Endothelial cell (in vitro differentiated cells): ENCODE results near the gene PDPK1. TPM values are rescaled to one million over a fixed set of nuclear protein-coding genes. Genes with fewer than 3 reads are reported as not detected.
"Not testable (repeated sequence)": the region's sequence is repeated elsewhere in the genome, so short reads cannot be mapped to it uniquely, and the experiment has no call there.

ENCODE experiments used
- DNase-seq: peaks from one replicate; pipeline ENCODE4 v3.0.0; 2021; ENCODE audit warnings: low spot score
- H3K27ac Mint-ChIP-seq: one replicate; pipeline ENCODE4 v1.8.0; 2021; ENCODE audit warnings: mixed read lengths, inconsistent platforms; ENCODE audit not compliant: unreplicated experiment
- H3K27me3 Mint-ChIP-seq: one replicate; pipeline ENCODE4 v1.8.0; 2021; ENCODE audit warnings: mild to moderate bottlenecking, moderate library complexity, mixed read lengths, inconsistent platforms; ENCODE audit not compliant: unreplicated experiment
- H3K36me3 Mint-ChIP-seq: one replicate; pipeline ENCODE4 v1.8.0; 2021; ENCODE audit warnings: mild to moderate bottlenecking, low read depth, mixed read lengths, inconsistent platforms; ENCODE audit not compliant: unreplicated experiment
- H3K4me1 Mint-ChIP-seq: one replicate; pipeline ENCODE4 v1.8.0; 2021; ENCODE audit warnings: mild to moderate bottlenecking, mixed read lengths, inconsistent platforms; ENCODE audit not compliant: unreplicated experiment
- H3K4me3 Mint-ChIP-seq: one replicate; pipeline ENCODE4 v1.8.0; 2021; ENCODE audit warnings: mild to moderate bottlenecking, mixed read lengths, inconsistent platforms; ENCODE audit not compliant: unreplicated experiment
- H3K9me3 Mint-ChIP-seq: one replicate; pipeline ENCODE4 v1.8.0; 2021; ENCODE audit warnings: mixed read lengths, inconsistent platforms; ENCODE audit not compliant: unreplicated experiment
- microRNA-seq: library from miRNA; unstranded; fragments of <30 nt; microRNA quantifications from one replicate; pipeline ENCODE4, GENCODE V29; 2020; ENCODE audit not compliant: unreplicated experiment
- total RNA-seq: library from RNA; stranded (reverse); fragmentation: NEBNext Ultra II Directional; extraction: Animal tissue kit (Norgen Biotek cat#: 25700); gene quantifications from one replicate; pipeline ENCODE4 v1.2.1, GENCODE V29; 2021; ENCODE audit not compliant: unreplicated experiment

Gene PDPK1
- total RNA-seq, 1 donor from 2014 or later = 33.6 TPM

- not testable (repeated sequence) for H3K36me3 Mint-ChIP-seq, H3K27ac Mint-ChIP-seq, H3K4me3 Mint-ChIP-seq, H3K4me1 Mint-ChIP-seq, H3K27me3 Mint-ChIP-seq, H3K9me3 Mint-ChIP-seq
- peak; percentile 28 for DNase-seq
Measured at GRCh38 chr16:2639071-2639721, 101.4 kb downstream of the PDPK1 start.

GRCh38 chr16:2639722-2640072, 101.9 kb downstream of the PDPK1 start:
- not testable (repeated sequence) for H3K36me3 Mint-ChIP-seq, DNase-seq, H3K27me3 Mint-ChIP-seq, H3K9me3 Mint-ChIP-seq, H3K4me1 Mint-ChIP-seq, H3K27ac Mint-ChIP-seq, H3K4me3 Mint-ChIP-seq

GRCh38 chr16:2642561-2642960, 104.7 kb downstream of the PDPK1 start:
- H3K4me1 Mint-ChIP-seq, H3K4me3 Mint-ChIP-seq, H3K27ac Mint-ChIP-seq, DNase-seq, H3K9me3 Mint-ChIP-seq, H3K36me3 Mint-ChIP-seq, H3K27me3 Mint-ChIP-seq: not testable (repeated sequence)

GRCh38 chr16:2644754-2645453, 107.1 kb downstream of the PDPK1 start:
- H3K36me3 Mint-ChIP-seq, H3K4me1 Mint-ChIP-seq, H3K27me3 Mint-ChIP-seq, H3K27ac Mint-ChIP-seq, DNase-seq, H3K4me3 Mint-ChIP-seq, H3K9me3 Mint-ChIP-seq: not testable (repeated sequence)

GRCh38 chr16:2651268-2651871, 113.5 kb downstream of the PDPK1 start:
- DNase-seq, H3K9me3 Mint-ChIP-seq, H3K4me1 Mint-ChIP-seq, H3K27me3 Mint-ChIP-seq, H3K4me3 Mint-ChIP-seq, H3K36me3 Mint-ChIP-seq, H3K27ac Mint-ChIP-seq: not testable (repeated sequence)

Small RNA genes within 50 kb of the gene (microRNA-seq; reads per million reads assigned to microRNA genes)
- gene MIR3178 = 0.35 reads per million

Other genes starting within 250 kb of the PDPK1 start
- gene ABCA3, start 197.3 kb upstream of the PDPK1 start, total RNA-seq = 10.4 TPM
- 30.2 TPM for gene CCNF, start 108.6 kb upstream of the PDPK1 start, total RNA-seq
- gene TEDC2, start 77.9 kb upstream of the PDPK1 start, total RNA-seq = 9.1 TPM
- gene NTN3, start 66.7 kb upstream of the PDPK1 start, total RNA-seq = not detected
- 17.3 TPM for gene TBC1D24, start 62.9 kb upstream of the PDPK1 start, total RNA-seq
- gene ATP6V0C, start 24.1 kb upstream of the PDPK1 start, total RNA-seq = 157 TPM
- gene AMDHD2, start 17.6 kb upstream of the PDPK1 start, total RNA-seq = 53.3 TPM
- not detected for gene CEMP1, start 6.6 kb upstream of the PDPK1 start, total RNA-seq
- 24.3 TPM for gene KCTD5, start 144.5 kb downstream of the PDPK1 start, total RNA-seq
- gene PRSS27, start 182.2 kb downstream of the PDPK1 start, total RNA-seq = 0.90 TPM
- gene SRRM2, start 214.6 kb downstream of the PDPK1 start, total RNA-seq = 456 TPM
- gene ELOB, start 239.3 kb downstream of the PDPK1 start, total RNA-seq = 195 TPM
- gene PRSS33, start 249.5 kb downstream of the PDPK1 start, total RNA-seq = not detected